Peyer's patch (tissue), 4 donors: ENCODE data around the gene OXNAD1.

Experiments
- CTCF ChIP-seq, 6 experiments: fragments of 450-650 bp in 4 of 6; fragments of 200-600 bp in 2 of 6; sonication (generic) in 1 of 6; IDR thresholded peaks; one replicate each; pipeline ENCODE4 v1.5.1; 2017 to 2019; ENCODE audit warnings: antibody characterized with exemption in 6 of 6, mild to moderate bottlenecking in 3 of 6, moderate library complexity in 1 of 6
- POLR2A ChIP-seq, 2 donors: fragments of 450-650 bp; IDR thresholded peaks; one replicate each; pipeline ENCODE4 v1.5.1; 2017; ENCODE audit warnings: antibody characterized with exemption in 2 of 2, mild to moderate bottlenecking in 2 of 2, moderate library complexity in 2 of 2

- TF ChIP-seq CTCF (IDR thresholded peaks at IDR 0.05): no peak
- no peak for TF ChIP-seq POLR2A (IDR thresholded peaks at IDR 0.05)
These were observed 37.4 kb upstream of the OXNAD1 start for GRCh38 chr3:16227566-16227965.
